SK-N-MC (cell line): ENCODE data around the gene HEG1.

ENCODE experiments used
- EZH2 ChIP-seq: fragments of 200-600 bp; sonication (generic); IDR thresholded peaks from one replicate; pipeline ENCODE4 v1.6.1; 2017; ENCODE audit warnings: antibody characterized with exemption
- POLR2AphosphoS5 ChIP-seq: IDR thresholded peaks from 2 replicates; pipeline ENCODE4 v1.6.1; 2012; ENCODE audit warnings: mild to moderate bottlenecking, low read depth, low read length, borderline replicate concordance

DNA sequence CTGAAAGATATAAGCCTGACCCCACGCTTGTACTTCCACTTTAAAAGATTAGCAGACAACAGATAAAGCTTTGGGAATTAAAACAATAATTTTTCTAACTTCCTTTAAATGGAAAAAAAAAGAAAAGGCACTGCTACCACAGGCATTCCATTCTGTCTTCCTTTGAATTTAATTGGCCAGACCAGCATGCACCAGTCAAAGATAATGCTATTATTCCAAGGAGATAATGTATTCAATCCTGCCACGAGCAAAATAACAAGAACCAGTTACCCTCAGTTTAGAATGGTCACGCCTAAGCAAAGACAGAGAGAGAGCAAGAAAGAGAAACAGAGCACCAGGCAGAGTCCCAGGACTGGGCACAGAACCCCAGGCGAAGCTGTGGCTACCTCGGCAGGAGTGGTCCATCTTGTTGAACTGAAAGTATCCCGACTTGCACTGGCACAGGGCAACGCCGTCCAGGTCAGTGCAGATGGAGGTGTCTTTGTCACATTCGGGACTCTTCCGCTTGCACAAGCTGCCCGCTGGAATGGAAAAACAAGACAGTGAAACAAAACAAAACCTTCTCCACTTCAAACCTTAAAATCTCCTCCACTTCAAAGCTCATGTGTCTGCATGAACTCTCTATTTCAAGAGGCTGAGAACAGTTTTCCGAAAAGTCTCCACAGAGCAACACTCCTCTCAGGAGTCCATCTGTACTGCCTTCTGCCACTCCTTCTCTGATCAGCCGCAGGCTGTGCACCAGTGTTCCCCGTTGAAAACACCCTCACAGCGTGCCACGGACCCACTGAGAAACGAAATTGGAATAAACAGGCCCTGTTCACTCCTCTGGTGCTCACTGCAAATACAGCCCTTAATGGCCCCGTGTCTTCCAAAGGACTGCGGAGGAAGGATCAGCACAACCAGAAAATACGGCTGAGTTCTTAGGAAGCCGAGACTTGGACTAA, 58.2 kb downstream of the HEG1 start:
- TF ChIP-seq EZH2 (no peak), POLR2AphosphoS5 (no peak)
